HEK293T (cell line): ENCODE results near the gene MID1.

ENCODE experiments used
- ARNT ChIP-seq: fragments of 450-650 bp; IDR thresholded peaks from 2 replicates; pipeline ENCODE4 v1.6.1; 2017; ENCODE audit warnings: mild to moderate bottlenecking
- BHLHE40 ChIP-seq: fragments of 450-650 bp; IDR thresholded peaks from 2 replicates; pipeline ENCODE4 v1.6.1; 2016; ENCODE audit warnings: mild to moderate bottlenecking, moderate library complexity, borderline replicate concordance
- CTBP1 ChIP-seq: fragments of 450-650 bp; IDR thresholded peaks from 2 replicates; pipeline ENCODE4 v1.6.1; 2016; ENCODE audit warnings: borderline replicate concordance
- ELF4 ChIP-seq: fragments of 450-650 bp; IDR thresholded peaks from 2 replicates; pipeline ENCODE4 v1.6.1; 2017; ENCODE audit warnings: antibody characterized with exemption
- FOXA1 ChIP-seq: fragments of 450-650 bp; IDR thresholded peaks from 2 replicates; pipeline ENCODE4 v1.6.1; 2016; ENCODE audit warnings: mild to moderate bottlenecking
- FOXK2 ChIP-seq: fragments of 450-650 bp; IDR thresholded peaks from 2 replicates; pipeline ENCODE4 v1.6.1; 2016; ENCODE audit warnings: mild to moderate bottlenecking
- FOXM1 ChIP-seq: fragments of 450-650 bp; IDR thresholded peaks from 2 replicates; pipeline ENCODE4 v1.6.1; 2017; ENCODE audit warnings: mild to moderate bottlenecking, borderline replicate concordance
- HDGF ChIP-seq: fragments of 450-650 bp; IDR thresholded peaks from 2 replicates; pipeline ENCODE4 v1.6.1; 2017; ENCODE audit warnings: antibody characterized with exemption, borderline replicate concordance
- L3MBTL2 ChIP-seq: fragments of 450-650 bp; conservative IDR thresholded peaks from 2 replicates; pipeline ENCODE4 v1.6.1; 2016; ENCODE audit warnings: mild to moderate bottlenecking
- PKNOX1 ChIP-seq: fragments of 450-650 bp; IDR thresholded peaks from 2 replicates; pipeline ENCODE4 v1.6.1; 2016
- SP1 ChIP-seq: fragments of 450-650 bp; IDR thresholded peaks from 2 replicates; pipeline ENCODE4 v1.6.1; 2017
- SUZ12 ChIP-seq: fragments of 450-650 bp; IDR thresholded peaks from 2 replicates; pipeline ENCODE4 v1.6.1; 2016; ENCODE audit warnings: mild to moderate bottlenecking
- ZNF384 ChIP-seq: fragments of 450-650 bp; IDR thresholded peaks from 2 replicates; pipeline ENCODE4 v1.6.1; 2016

- TF ChIP-seq PKNOX1 (no peak), FOXK2 (no peak), ARNT (no peak), FOXM1 (no peak), BHLHE40 (no peak), L3MBTL2 (no peak), SP1 (no peak), ZNF384 (no peak), FOXA1 (no peak), ELF4 (no peak), SUZ12 (no peak), CTBP1 (no peak), HDGF (no peak)
Observed at GRCh38 chrX:10666102-10666501, 45.7 kb upstream of the MID1 start.
